NCI-H146 (cell line): Measurements from ENCODE around the gene NCAN.
"Not testable (repeated sequence)": the region's sequence is repeated elsewhere in the genome, so short reads cannot be mapped to it uniquely, and the experiment has no call there.

ENCODE experiments used
- DNase-seq: peaks from one replicate; lab custom pipeline; 2025; lab: John Stamatoyannopoulos, UW

The NCAN gene

DNA sequence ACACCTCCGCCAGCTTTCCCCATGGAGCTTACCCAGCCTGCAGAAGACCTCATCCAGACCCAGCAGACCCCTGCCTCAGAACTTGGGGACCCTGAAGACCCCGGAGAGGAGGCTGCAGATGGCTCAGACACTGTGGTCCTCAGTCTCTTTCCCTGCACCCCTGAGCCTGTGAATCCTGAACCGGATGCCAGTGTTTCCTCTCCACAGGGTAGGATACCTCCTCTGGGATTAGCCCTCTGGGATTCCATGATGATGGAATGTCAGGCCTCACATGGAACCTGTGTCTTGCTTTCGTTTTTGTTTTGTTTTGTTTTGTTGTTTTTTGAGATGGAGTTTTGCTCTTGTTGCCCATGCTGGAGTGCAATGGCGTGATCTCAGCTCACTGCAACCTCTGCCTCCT is 17.8 kb upstream of the NCAN start:
- no peak for DNase-seq

- no peak for DNase-seq
These were observed 9.8 kb upstream of the NCAN start for GRCh38 chr19:19201697-19202630.

- DNase-seq = no peak
These were observed 9.1 kb upstream of the NCAN start for GRCh38 chr19:19202707-19203011.

DNA sequence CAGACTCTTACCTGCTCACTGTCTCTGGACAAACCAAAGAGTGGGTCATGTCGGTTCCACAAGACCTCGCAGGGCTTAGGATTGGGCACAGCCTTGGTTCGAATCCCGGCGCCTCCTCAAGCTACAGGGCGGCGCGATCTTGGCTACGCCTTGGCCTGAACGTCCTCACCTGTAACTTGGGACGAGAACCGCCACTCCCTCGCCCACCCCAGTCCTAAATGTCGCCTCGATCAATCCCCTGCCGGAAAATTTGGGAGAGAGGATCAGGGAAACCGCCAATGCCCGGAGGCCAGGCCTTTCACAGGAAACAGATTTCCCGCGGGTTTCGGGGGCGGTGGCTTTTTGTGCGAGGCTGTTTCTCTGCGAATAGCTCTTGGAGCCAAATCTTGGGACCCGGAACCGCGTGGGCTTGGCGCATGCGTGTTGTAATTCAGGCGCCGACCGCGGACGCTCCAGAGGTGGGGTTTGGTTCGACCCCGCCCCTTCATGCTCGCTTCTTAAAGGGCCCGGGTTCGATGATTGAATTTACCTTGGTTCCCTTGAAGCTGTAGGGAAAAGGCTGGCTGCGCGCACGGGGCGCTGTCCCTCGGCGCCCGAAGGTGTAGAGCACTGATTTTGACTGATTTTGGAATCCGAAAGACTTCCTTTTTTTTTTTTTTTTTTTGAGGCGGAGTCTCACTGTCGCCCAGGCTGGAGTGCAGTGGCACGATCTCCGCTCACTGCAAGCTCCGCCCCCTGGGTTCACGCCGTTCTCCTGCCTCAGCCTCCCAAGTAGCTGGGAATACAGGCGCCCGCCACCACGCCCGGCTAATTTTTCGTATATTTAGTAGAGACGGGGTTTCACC is 8.5 kb upstream of the NCAN start, which contains the start of gene NR2C2AP:
TSS of gene NR2C2AP (minus strand) at position 403 of the 845 bp plus-strand sequence. CDS start at position 49, 354 bp downstream.
- DNase-seq = peak; percentile 95

DNA sequence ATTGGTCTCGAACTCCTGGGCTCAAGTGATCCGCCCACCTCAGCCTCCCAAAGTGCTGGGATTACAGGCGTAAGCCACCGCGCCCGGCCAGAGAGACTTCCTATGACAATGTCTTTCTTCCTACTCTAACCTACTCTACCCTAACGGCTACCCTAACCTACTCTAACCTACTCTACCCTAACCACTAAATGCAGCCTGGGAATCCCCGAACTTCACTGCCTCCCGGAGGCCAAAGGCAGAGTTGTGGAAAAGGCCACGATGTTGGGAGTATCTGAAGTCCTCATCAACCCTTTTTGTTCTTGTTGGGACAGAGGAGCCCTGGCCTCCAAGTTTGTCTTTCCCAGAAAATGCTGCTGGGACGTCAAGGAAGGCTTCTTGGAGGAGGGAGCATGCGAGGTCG is 7.6 kb upstream of the NCAN start:
- DNase-seq = no peak

- DNase-seq = no peak
These were observed 6.0 kb upstream of the NCAN start for GRCh38 chr19:19205416-19206410.

- no peak for DNase-seq
These were observed 4.8 kb upstream of the NCAN start for GRCh38 chr19:19206938-19207337.

GRCh38 chr19:19207637-19208572 is 3.9 kb upstream of the NCAN start:
- no peak for DNase-seq

DNA sequence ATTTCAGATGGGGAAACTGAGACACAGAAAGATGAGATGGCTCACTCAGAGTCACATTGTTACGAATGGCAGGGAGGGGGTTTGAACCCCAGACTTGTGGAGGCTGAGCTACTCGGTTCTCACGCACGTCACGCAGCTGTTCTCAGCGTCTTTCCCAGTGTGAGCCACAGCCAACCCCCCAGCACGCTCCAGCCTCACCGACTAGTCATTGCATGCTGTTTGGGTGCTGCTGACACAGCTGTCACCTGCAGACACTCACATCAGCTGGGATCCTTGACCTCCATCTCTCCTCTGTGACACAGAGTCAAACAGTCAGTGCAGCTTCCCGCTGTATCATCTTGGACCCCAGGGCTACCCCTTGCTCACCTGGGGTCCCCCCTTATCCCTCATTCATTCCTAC is 2.4 kb upstream of the NCAN start:
- peak; percentile 24 for DNase-seq

- no peak for DNase-seq
These were observed 1.2 kb downstream of the NCAN start for GRCh38 chr19:19212916-19213315.

DNA sequence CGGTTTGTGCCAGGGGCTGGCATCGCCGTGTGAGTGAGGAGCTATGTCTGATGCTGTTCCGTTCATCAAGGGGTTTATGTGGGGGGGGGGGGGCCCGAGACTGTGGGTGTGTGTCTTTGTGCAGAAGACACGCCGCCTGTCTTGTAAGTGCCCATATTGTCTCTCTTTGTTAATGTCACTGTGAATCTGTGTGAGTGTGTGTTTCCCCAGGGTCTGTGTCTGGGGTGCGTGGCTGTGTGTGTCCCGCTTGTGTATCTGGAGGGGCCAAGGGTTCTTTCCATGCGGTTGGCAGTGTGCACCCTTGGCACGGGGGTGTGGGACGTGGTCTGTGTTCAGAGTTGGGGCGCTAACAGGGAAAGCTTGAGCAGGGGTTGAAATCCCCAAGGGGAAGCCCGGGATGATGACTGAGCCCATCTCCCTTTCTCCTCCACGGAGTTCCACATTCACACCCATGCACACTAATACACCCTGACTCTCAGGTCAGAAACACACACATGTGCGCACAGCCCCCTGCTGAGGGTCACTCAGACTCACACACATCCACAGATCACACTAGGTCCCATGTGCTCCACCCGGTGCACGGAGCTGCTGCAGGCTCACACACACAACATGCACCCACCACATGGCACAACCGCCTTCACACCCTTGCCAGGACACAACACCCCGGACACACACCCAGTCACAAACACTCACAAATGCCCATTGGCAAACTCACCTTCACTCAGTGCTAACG is 1.8 kb downstream of the NCAN start:
- DNase-seq = no peak

DNA sequence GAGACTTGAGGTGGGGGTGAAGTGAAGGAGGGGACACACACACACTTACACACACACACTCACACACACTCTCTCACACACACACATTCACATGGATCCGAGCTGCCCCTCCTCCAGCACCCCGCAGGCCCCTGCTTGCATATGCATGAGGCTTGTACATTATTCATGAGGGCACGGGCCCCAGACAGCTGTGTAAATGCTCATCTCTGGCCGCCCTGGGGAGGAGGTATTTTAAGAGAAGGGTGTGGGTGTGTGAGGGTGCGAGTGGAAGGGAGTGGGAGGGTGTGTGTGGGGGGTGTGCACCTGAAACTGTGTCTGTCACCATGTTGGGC is 2.4 kb downstream of the NCAN start:
- DNase-seq = peak; percentile 62

DNA sequence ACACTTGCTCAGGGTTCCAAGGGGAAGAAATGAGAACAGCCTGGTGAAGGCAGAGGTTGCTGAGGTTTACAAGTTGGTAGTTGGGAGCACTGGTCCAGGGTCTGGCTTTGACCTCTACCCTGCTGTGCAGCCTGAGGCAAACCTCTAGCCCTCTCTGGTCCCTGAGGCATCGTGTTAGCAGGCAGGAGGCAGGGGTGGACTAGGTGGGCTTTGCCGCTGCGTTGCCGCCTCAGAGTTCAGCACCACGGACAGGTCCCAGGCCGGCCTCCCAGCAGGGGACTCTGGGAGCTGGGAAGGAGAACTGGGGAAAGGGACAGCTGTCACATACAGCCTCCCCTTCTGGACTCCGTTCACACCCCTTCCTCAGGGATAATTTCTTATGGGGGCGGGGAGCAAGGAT is 3.1 kb downstream of the NCAN start:
- no peak for DNase-seq

DNA sequence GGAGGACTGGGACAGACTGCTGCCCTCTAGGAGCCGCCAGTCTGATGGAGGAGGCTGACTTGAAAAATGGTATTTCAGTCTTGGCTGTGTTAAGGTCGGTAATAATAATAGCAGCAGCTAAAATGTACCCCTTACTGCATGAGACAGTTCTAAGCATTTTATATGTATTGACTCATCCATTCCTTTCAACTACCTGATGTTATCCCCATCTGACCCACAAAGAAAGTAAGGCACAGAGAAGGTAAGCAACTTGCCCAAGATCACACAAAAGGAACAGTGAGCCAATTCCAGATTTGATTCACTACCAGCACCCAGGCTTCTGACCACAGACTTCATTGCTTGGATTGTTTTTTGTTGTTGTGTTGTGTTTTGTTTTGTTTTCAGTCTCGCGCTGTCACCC is 4.0 kb downstream of the NCAN start:
- no peak for DNase-seq

DNA sequence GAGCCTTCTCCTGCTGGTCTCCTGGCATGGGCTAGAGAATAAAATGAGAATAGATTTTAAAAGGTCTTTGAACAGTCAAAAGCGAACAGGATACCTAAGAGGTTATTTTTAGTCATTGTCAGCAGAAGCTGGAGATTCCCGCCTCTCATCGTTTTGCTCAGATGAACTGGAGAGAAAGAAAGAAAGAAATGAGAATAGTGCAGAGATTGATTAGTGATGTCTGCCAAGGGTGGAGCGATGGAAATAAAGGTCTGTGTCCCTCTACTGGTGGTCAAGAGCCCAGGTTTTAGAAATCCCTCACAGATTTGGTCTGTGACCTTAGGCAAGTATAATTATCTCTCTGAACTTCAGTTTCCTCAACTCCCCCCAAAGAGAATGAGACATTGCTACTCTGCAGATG is 5.3 kb downstream of the NCAN start:
- peak; percentile 56 for DNase-seq

- DNase-seq = no peak
These were observed 7.2 kb downstream of the NCAN start for GRCh38 chr19:19218911-19219310.

GRCh38 chr19:19221000-19221399 is 9.2 kb downstream of the NCAN start:
- not testable (repeated sequence) for DNase-seq

- DNase-seq = no peak
These were observed 11.3 kb downstream of the NCAN start for GRCh38 chr19:19223060-19223459.

GRCh38 chr19:19223636-19224035 is 11.9 kb downstream of the NCAN start:
- no peak for DNase-seq
